DND-41 (cell line): Measurements from ENCODE around the gene FAM149A.

Experiments used
- ATAC-seq: fragments of 200-7000 bp; cut with Tn5 transposase; 3 replicates; pipeline ENCODE4 v1.9.1; 2021; ENCODE audit warnings: low read depth; ENCODE audit not compliant: insufficient read depth
- DNase-seq: peaks from one replicate; pipeline ENCODE4 v3.0.0-alpha.2; 2020
- H2AFZ ChIP-seq: 2 replicates; pipeline ENCODE4 v1.6.0; 2012; ENCODE audit warnings: low read depth, low read length
- H3K27ac ChIP-seq: 2 replicates; pipeline ENCODE4 v1.5.1; 2012; ENCODE audit warnings: low read length, inconsistent platforms
- H3K27me3 ChIP-seq: fragments of 200-600 bp; sonication (generic); 2 replicates; pipeline ENCODE4 v1.6.0; 2012; ENCODE audit warnings: low read length, mild to moderate bottlenecking, inconsistent platforms; ENCODE audit not compliant: insufficient read depth, poor library complexity
- H3K36me3 ChIP-seq: 2 replicates; pipeline ENCODE4 v1.5.1; 2012; ENCODE audit warnings: low read length, inconsistent platforms; ENCODE audit not compliant: insufficient read depth
- H3K4me1 ChIP-seq: 2 replicates; pipeline ENCODE4 v1.5.1; 2012; ENCODE audit warnings: mild to moderate bottlenecking, low read length; ENCODE audit not compliant: insufficient read depth
- H3K4me2 ChIP-seq: 2 replicates; pipeline ENCODE4 v1.6.0; 2012; ENCODE audit warnings: mild to moderate bottlenecking, moderate library complexity, low read length, inconsistent platforms; ENCODE audit not compliant: insufficient read depth
- H3K4me3 ChIP-seq, 2 experiments: fragments of 200-600 bp in 1 of 2; shearing (Covaris generic) in 1 of 2; 2 replicates each; pipeline ENCODE4 v1.5.1; 2012 to 2016; ENCODE audit warnings: inconsistent platforms in 2 of 2, low read length in 2 of 2, mild to moderate bottlenecking in 2 of 2, low read depth in 1 of 2, moderate library complexity in 1 of 2
- H3K79me2 ChIP-seq: 2 replicates; pipeline ENCODE4 v1.6.0; 2012; ENCODE audit warnings: low read length, inconsistent platforms; ENCODE audit not compliant: insufficient read depth
- H3K9ac ChIP-seq: 2 replicates; pipeline ENCODE4 v1.6.0; 2012; ENCODE audit warnings: low read depth, mild to moderate bottlenecking, inconsistent platforms, low read length, moderate library complexity
- H3K9me3 ChIP-seq: 2 replicates; pipeline ENCODE4 v1.5.1; 2012; ENCODE audit warnings: low read length, moderate library complexity, mild to moderate bottlenecking, inconsistent platforms; ENCODE audit not compliant: insufficient read depth, severe bottlenecking
- H4K20me1 ChIP-seq: 2 replicates; pipeline ENCODE4 v1.6.0; 2012; ENCODE audit warnings: low read length; ENCODE audit not compliant: insufficient read depth
- CTCF ChIP-seq: IDR thresholded peaks from 2 replicates; pipeline ENCODE4 v1.5.1; 2012; ENCODE audit warnings: borderline replicate concordance, low read length, moderate library complexity, mild to moderate bottlenecking; ENCODE audit not compliant: poor library complexity, severe bottlenecking; ENCODE audit errors: extremely low read depth
- EZH2 ChIP-seq: IDR thresholded peaks from 3 replicates; pipeline ENCODE4 v1.6.1; 2012; ENCODE audit warnings: borderline replicate concordance, low read depth, mild to moderate bottlenecking, moderate library complexity, low read length, inconsistent platforms; ENCODE audit not compliant: severe bottlenecking

The FAM149A gene

GRCh38 chr4:186169333-186169944 is 64.9 kb downstream of the FAM149A start:
- Histone ChIP-seq H3K9ac (no peak overlapping the region), H3K9me3 (no peaks in the 10 kb centered on the region)

GRCh38 chr4:186169945-186170802 is 65.7 kb downstream of the FAM149A start:
- H3K36me3 ChIP-seq, result no peaks in the 10 kb centered on the region
- H4K20me1 ChIP-seq, result no peaks in the 10 kb centered on the region
- H3K9ac ChIP-seq, result no peak overlapping the region
- no peak for DNase-seq
- no peak overlapping the region for H3K4me3 ChIP-seq
- H3K27ac ChIP-seq, result no peak overlapping the region
- no peaks in the 10 kb centered on the region for H3K4me1 ChIP-seq
- H3K4me2 ChIP-seq, result no peak overlapping the region
- no peak overlapping the region for H2AFZ ChIP-seq
- H3K9me3 ChIP-seq, result no peaks in the 10 kb centered on the region
- TF ChIP-seq CTCF (no peak), EZH2 (no peak)
- peak; percentile 24; the same call in 1 of the 3 replicates for ATAC-seq
- no peaks in the 10 kb centered on the region for H3K27me3 ChIP-seq
- no peaks in the 10 kb centered on the region for H3K79me2 ChIP-seq

More at GRCh38 chr4:186169333-186169944, 64.9 kb downstream of the FAM149A start:
- H3K79me2 ChIP-seq, result no peaks in the 10 kb centered on the region
- DNase-seq (no peak), ATAC-seq (no peak)
- no peaks in the 10 kb centered on the region for H3K27me3 ChIP-seq
- H3K36me3 ChIP-seq, result no peaks in the 10 kb centered on the region
- no peaks in the 10 kb centered on the region for H3K4me1 ChIP-seq
- H2AFZ ChIP-seq, result no peak overlapping the region
- H3K27ac ChIP-seq, result no peak overlapping the region
- H3K4me3 ChIP-seq, result no peak overlapping the region
- H3K4me2 ChIP-seq, result no peak overlapping the region
- no peak for TF ChIP-seq EZH2
- TF ChIP-seq CTCF, result no peak
- no peaks in the 10 kb centered on the region for H4K20me1 ChIP-seq

- H3K27me3 ChIP-seq, result no peaks in the 10 kb centered on the region
- no peak overlapping the region for H3K27ac ChIP-seq
- H3K9ac ChIP-seq, result no peak overlapping the region
- H3K9me3 ChIP-seq, result no peaks in the 10 kb centered on the region
- H3K79me2 ChIP-seq, result no peaks in the 10 kb centered on the region
- DNase-seq, result no peak
- no peaks in the 10 kb centered on the region for H3K36me3 ChIP-seq
- H3K4me1 ChIP-seq, result no peaks in the 10 kb centered on the region
- H2AFZ ChIP-seq, result no peak overlapping the region
- no peak for ATAC-seq
- no peaks in the 10 kb centered on the region for H4K20me1 ChIP-seq
- H3K4me3 ChIP-seq, result no peak overlapping the region
- H3K4me2 ChIP-seq, result no peak overlapping the region
- TF ChIP-seq EZH2, result no peak
- TF ChIP-seq CTCF, result no peak
Measured at GRCh38 chr4:186170966-186171365, 66.5 kb downstream of the FAM149A start.
